HEK293T (cell line): Measurements from ENCODE around the gene ANKEF1.
A peak's percentile ranks its signal among the peaks of the same experiment; 100 is the strongest.

Experiments used
- CTCF ChIA-PET: fragments of 350-600 bp; formaldehyde crosslinking; extraction: SDS; loops from one replicate; lab custom pipeline; 2021; ENCODE audit warnings: antibody characterized with exemption, inconsistent platforms; lab: Yijun Ruan, JAX
- POLR2A ChIA-PET: fragments of 350-600 bp; formaldehyde crosslinking; extraction: SDS; loops from one replicate; lab custom pipeline; 2020; ENCODE audit warnings: antibody characterized with exemption, inconsistent platforms; lab: Yijun Ruan, JAX
- DNase-seq: peaks from one replicate; pipeline ENCODE4 v3.0.0; 2012; ENCODE audit warnings: mixed read lengths; ENCODE audit errors: extremely low spot score
- ARNT ChIP-seq: fragments of 450-650 bp; IDR thresholded peaks from 2 replicates; pipeline ENCODE4 v1.6.1; 2017; ENCODE audit warnings: mild to moderate bottlenecking
- BHLHE40 ChIP-seq: fragments of 450-650 bp; IDR thresholded peaks from 2 replicates; pipeline ENCODE4 v1.6.1; 2016; ENCODE audit warnings: mild to moderate bottlenecking, moderate library complexity, borderline replicate concordance
- CTBP1 ChIP-seq: fragments of 450-650 bp; IDR thresholded peaks from 2 replicates; pipeline ENCODE4 v1.6.1; 2016; ENCODE audit warnings: borderline replicate concordance
- ELF4 ChIP-seq: fragments of 450-650 bp; IDR thresholded peaks from 2 replicates; pipeline ENCODE4 v1.6.1; 2017; ENCODE audit warnings: antibody characterized with exemption
- FOXA1 ChIP-seq: fragments of 450-650 bp; IDR thresholded peaks from 2 replicates; pipeline ENCODE4 v1.6.1; 2016; ENCODE audit warnings: mild to moderate bottlenecking
- FOXK2 ChIP-seq: fragments of 450-650 bp; IDR thresholded peaks from 2 replicates; pipeline ENCODE4 v1.6.1; 2016; ENCODE audit warnings: mild to moderate bottlenecking
- FOXM1 ChIP-seq: fragments of 450-650 bp; IDR thresholded peaks from 2 replicates; pipeline ENCODE4 v1.6.1; 2017; ENCODE audit warnings: mild to moderate bottlenecking, borderline replicate concordance
- HDGF ChIP-seq: fragments of 450-650 bp; IDR thresholded peaks from 2 replicates; pipeline ENCODE4 v1.6.1; 2017; ENCODE audit warnings: antibody characterized with exemption, borderline replicate concordance
- L3MBTL2 ChIP-seq: fragments of 450-650 bp; conservative IDR thresholded peaks from 2 replicates; pipeline ENCODE4 v1.6.1; 2016; ENCODE audit warnings: mild to moderate bottlenecking
- LEF1 ChIP-seq: fragments of 450-650 bp; IDR thresholded peaks from 2 replicates; pipeline ENCODE4 v1.6.1; 2017; ENCODE audit warnings: mild to moderate bottlenecking, borderline replicate concordance
- NFRKB ChIP-seq: fragments of 450-650 bp; IDR thresholded peaks from 2 replicates; pipeline ENCODE4 v1.6.1; 2016; ENCODE audit warnings: mild to moderate bottlenecking, moderate library complexity
- PKNOX1 ChIP-seq: fragments of 450-650 bp; IDR thresholded peaks from 2 replicates; pipeline ENCODE4 v1.6.1; 2016
- SP1 ChIP-seq: fragments of 450-650 bp; IDR thresholded peaks from 2 replicates; pipeline ENCODE4 v1.6.1; 2017
- SUZ12 ChIP-seq: fragments of 450-650 bp; IDR thresholded peaks from 2 replicates; pipeline ENCODE4 v1.6.1; 2016; ENCODE audit warnings: mild to moderate bottlenecking
- TARDBP ChIP-seq: fragments of 450-650 bp; IDR thresholded peaks from 2 replicates; pipeline ENCODE4 v1.6.1; 2016
- ZNF384 ChIP-seq: fragments of 450-650 bp; IDR thresholded peaks from 2 replicates; pipeline ENCODE4 v1.6.1; 2016

ANKEF1 gene

GRCh38 chr20:10089871-10090587, 55.2 kb downstream of the ANKEF1 start:
- ChIA-PET CTCF (interaction anchor here (0.9 to 3.2 kb wide), 10 partner anchors 8 to 473 kb away, joined by 3 to 29 read pairs (median 5); no protein-coding TSS in a partner anchor), POLR2A (interaction anchor here (0.9 to 1.2 kb wide), 2 partner anchors 56 to 127 kb away, joined by 3 read pairs; partner anchors contain the start of gene ANKEF1)
- no peak for TF ChIP-seq FOXK2
- TF ChIP-seq FOXA1 = no peak
- no peak for TF ChIP-seq NFRKB
- no peak for TF ChIP-seq SP1
- no peak for TF ChIP-seq L3MBTL2
- no peak for TF ChIP-seq BHLHE40
- no peak for TF ChIP-seq LEF1
- no peak for TF ChIP-seq ARNT
- no peak for TF ChIP-seq CTBP1
- no peak for TF ChIP-seq PKNOX1
- no peak for TF ChIP-seq ELF4
- no peak for TF ChIP-seq SUZ12
- DNase-seq = no peak

GRCh38 chr20:10090588-10091166, 55.9 kb downstream of the ANKEF1 start:
- peak; percentile 45 for DNase-seq
- CTCF ChIA-PET = interaction anchor here (0.7 to 3.2 kb wide), 10 partner anchors 9 to 473 kb away, joined by 3 to 29 read pairs (median 5); no protein-coding TSS in a partner anchor
- POLR2A ChIA-PET = interaction anchor here (0.9 to 1.2 kb wide), 2 partner anchors 56 to 126 kb away, joined by 3 read pairs; partner anchors contain the start of gene ANKEF1
- TF ChIP-seq FOXK2 = no peak
- TF ChIP-seq ZNF384 = no peak
- no peak for TF ChIP-seq HDGF
- no peak for TF ChIP-seq SUZ12
- TF ChIP-seq NFRKB = no peak
- no peak for TF ChIP-seq LEF1
- no peak for TF ChIP-seq TARDBP
- TF ChIP-seq FOXA1 = no peak
- TF ChIP-seq FOXM1 = no peak
- TF ChIP-seq BHLHE40 = no peak
- no peak for TF ChIP-seq PKNOX1

- ChIA-PET CTCF (interaction anchor here (0.6 to 1.1 kb wide), 4 partner anchors 8 to 16 kb away, joined by 3 read pairs; no protein-coding TSS in a partner anchor), POLR2A (no interaction called here)
- TF ChIP-seq ARNT (no peak), FOXK2 (no peak), ELF4 (no peak)
- DNase-seq = no peak
Measured at GRCh38 chr20:10093087-10093591, 58.4 kb downstream of the ANKEF1 start.

GRCh38 chr20:10094566-10095173, 59.9 kb downstream of the ANKEF1 start:
- ChIA-PET POLR2A (no interaction called here), CTCF (no interaction called here)
- no peak for DNase-seq
- TF ChIP-seq FOXM1 (no peak), L3MBTL2 (no peak), CTBP1 (no peak), PKNOX1 (no peak), ELF4 (no peak), HDGF (no peak), BHLHE40 (no peak), ARNT (no peak), SP1 (no peak), TARDBP (no peak), NFRKB (no peak), LEF1 (no peak), ZNF384 (no peak), FOXA1 (no peak), SUZ12 (no peak), FOXK2 (no peak)

- DNase-seq = no peak
- no peak for TF ChIP-seq TARDBP
- no peak for TF ChIP-seq FOXK2
- TF ChIP-seq ARNT = no peak
- no peak for TF ChIP-seq ZNF384
- no peak for TF ChIP-seq L3MBTL2
- TF ChIP-seq NFRKB = no peak
- no peak for TF ChIP-seq FOXA1
- no peak for TF ChIP-seq CTBP1
- no peak for TF ChIP-seq PKNOX1
- TF ChIP-seq SUZ12 = no peak
- ChIA-PET CTCF (no interaction called here), POLR2A (no interaction called here)
Measured at GRCh38 chr20:10096790-10097189, 62.0 kb downstream of the ANKEF1 start.
